HG02678 (cell line): ENCODE measurements around the gene PIKFYVE.
"Not testable (repeated sequence)": the region's sequence is repeated elsewhere in the genome, so short reads cannot be mapped to it uniquely, and the experiment has no call there.

Source experiments
- ATAC-seq: cut with Tn5 transposase; IDR thresholded peaks from one replicate; pipeline ENCODE4 v1.9.1; 2021; ENCODE audit warnings: mild to moderate bottlenecking, moderate library complexity; ENCODE audit not compliant: unreplicated experiment

PIKFYVE gene

GRCh38 chr2:208265801-208266552, at the start of gene PIKFYVE:
PIKFYVE (plus strand) TSS chr2:208266255; CDS start chr2:208271520, 5,265 bp downstream.
- ATAC-seq = peak; percentile 82

GRCh38 chr2:208221873-208222272, 44.2 kb upstream of the PIKFYVE start:
- ATAC-seq = not testable (repeated sequence)

GRCh38 chr2:208222351-208222750, 43.7 kb upstream of the PIKFYVE start:
- no peak for ATAC-seq

GRCh38 chr2:208224802-208225201, 41.3 kb upstream of the PIKFYVE start:
- no peak for ATAC-seq

- ATAC-seq = no peak
Measured at GRCh38 chr2:208227581-208228232, 38.3 kb upstream of the PIKFYVE start.

- no peak for ATAC-seq
Measured at GRCh38 chr2:208228476-208228875, 37.6 kb upstream of the PIKFYVE start.

- no peak for ATAC-seq
Measured at GRCh38 chr2:208234786-208235185, 31.3 kb upstream of the PIKFYVE start.

GRCh38 chr2:208235860-208236259, 30.2 kb upstream of the PIKFYVE start:
- ATAC-seq = no peak

- no peak for ATAC-seq
Measured at GRCh38 chr2:208239770-208240493, 26.1 kb upstream of the PIKFYVE start.

- ATAC-seq = no peak
Measured at GRCh38 chr2:208240619-208241209, 25.3 kb upstream of the PIKFYVE start.

- ATAC-seq = no peak
Measured at GRCh38 chr2:208244422-208244821, 21.6 kb upstream of the PIKFYVE start.

GRCh38 chr2:208245746-208246145, 20.3 kb upstream of the PIKFYVE start:
- no peak for ATAC-seq

GRCh38 chr2:208248601-208249000, 17.5 kb upstream of the PIKFYVE start:
- ATAC-seq = no peak

GRCh38 chr2:208249296-208249695, 16.8 kb upstream of the PIKFYVE start:
- ATAC-seq = no peak

- ATAC-seq = no peak
Measured at GRCh38 chr2:208250388-208250787, 15.7 kb upstream of the PIKFYVE start.

- no peak for ATAC-seq
Measured at GRCh38 chr2:208251098-208251497, 15.0 kb upstream of the PIKFYVE start.

- ATAC-seq = no peak
Measured at GRCh38 chr2:208252716-208253492, 13.2 kb upstream of the PIKFYVE start.

GRCh38 chr2:208253600-208254117, 12.4 kb upstream of the PIKFYVE start:
- ATAC-seq = no peak

- ATAC-seq = peak; percentile 73
Measured at GRCh38 chr2:208254118-208254870, 11.8 kb upstream of the PIKFYVE start.
